AG10803 (cell line): ENCODE results near the gene CST11.

Experiments used
- DNase-seq: peaks from one replicate; pipeline ENCODE4 v3.0.0; 2010; ENCODE audit warnings: low read depth
- H3K4me3 ChIP-seq: 2 replicates; pipeline ENCODE4 v1.5.1; 2011; ENCODE audit warnings: mild to moderate bottlenecking, low read length, control low read depth
- CTCF ChIP-seq: conservative IDR thresholded peaks from 2 replicates; pipeline ENCODE4 v1.5.1; 2011; ENCODE audit warnings: mild to moderate bottlenecking, low read length, control low read depth, inconsistent platforms

Gene CST11

GRCh38 chr20:23436681-23437080, 16.0 kb downstream of the CST11 start:
- DNase-seq = no peak
- no peak overlapping the region for H3K4me3 ChIP-seq
- TF ChIP-seq CTCF = no peak

GRCh38 chr20:23435626-23436539, 16.8 kb downstream of the CST11 start:
- no peak for DNase-seq
- TF ChIP-seq CTCF = no peak

GRCh38 chr20:23434521-23435313, 18.0 kb downstream of the CST11 start:
- H3K4me3 ChIP-seq = no peak overlapping the region
- no peak for TF ChIP-seq CTCF
- DNase-seq = no peak

More at GRCh38 chr20:23435626-23436539, 16.8 kb downstream of the CST11 start:
- no peak overlapping the region for H3K4me3 ChIP-seq

- DNase-seq = no peak
- H3K4me3 ChIP-seq = no peak overlapping the region
- TF ChIP-seq CTCF = no peak
Measured at GRCh38 chr20:23433628-23434027, 19.0 kb downstream of the CST11 start.

GRCh38 chr20:23425129-23425528, 27.5 kb downstream of the CST11 start:
- no peak for DNase-seq
- no peak for TF ChIP-seq CTCF
- no peak overlapping the region for H3K4me3 ChIP-seq

- peak; percentile 21 for TF ChIP-seq CTCF
- peak within 1 kb of the TSS; percentile 90 for H3K4me3 ChIP-seq
- peak; percentile 88 for DNase-seq
Measured at GRCh38 chr20:23420943-23421931, 31.4 kb downstream of the CST11 start, which contains the start of gene NAPB. NAPB (minus strand) TSS chr20:23421488; CDS start chr20:23421402, 86 bp downstream.
